Spinal cord (tissue), 10 donors: ENCODE data around the gene IRF6. TPM values are rescaled to one million over a fixed set of nuclear protein-coding genes. Genes with fewer than 3 reads are reported as not detected.
A peak's percentile ranks its signal among the peaks of the same experiment; 100 is the strongest.

Source experiments
- DNase-seq, 6 donors: peaks; one replicate each; pipeline versions ENCODE4 v3.0.0 to v3.0.0-alpha.2; 2013 to 2015; ENCODE audit warnings: low spot score in 6 of 6, low read depth in 4 of 6
- H3K27ac ChIP-seq: one replicate; pipeline ENCODE4 v1.5.1; 2013; ENCODE audit warnings: low read depth, low read length, control low read depth
- H3K27me3 ChIP-seq: one replicate; pipeline ENCODE4 v1.6.1; 2013; ENCODE audit warnings: low read length; ENCODE audit not compliant: control insufficient read depth, insufficient read depth
- H3K36me3 ChIP-seq: one replicate; pipeline ENCODE4 v1.6.1; 2013; ENCODE audit warnings: low read length; ENCODE audit not compliant: control insufficient read depth, insufficient read depth
- H3K4me1 ChIP-seq: one replicate; pipeline ENCODE4 v1.6.1; 2013; ENCODE audit warnings: low read length; ENCODE audit not compliant: control insufficient read depth, insufficient read depth
- H3K4me3 ChIP-seq: one replicate; pipeline ENCODE4 v1.5.1; 2013; ENCODE audit warnings: low read depth, low read length, control low read depth
- H3K9me3 ChIP-seq: one replicate; pipeline ENCODE4 v1.6.1; 2013; ENCODE audit warnings: low read length; ENCODE audit not compliant: control insufficient read depth, insufficient read depth
- WGBS: methylation state at CpG from one replicate; pipeline ENCODE4 v1.1.5; 2013; ENCODE audit warnings: missing lambda C conversion rate; ENCODE audit not compliant: insufficient coverage; 5-methylcytosine and 5-hydroxymethylcytosine counted together
- polyA plus RNA-seq, 2 donors: library from polyadenylated mRNA; unstranded; fragments of 120-200 nt; gene quantifications; one replicate each; pipeline ENCODE4 v1.2.1, GENCODE V29; 2013; ENCODE audit not compliant: insufficient read length in 2 of 2
- total RNA-seq, 2 donors: library from RNA; depleted of rRNA in 1 of 2; stranded (reverse); fragments of 120-200 nt in 1 of 2; fragments of >200 nt in 1 of 2; gene quantifications; one replicate each; pipeline versions ENCODE4 v1.2.3 to v1.2.4, GENCODE V29; 2013 to 2014
- donor health status: healthy.

IRF6 gene
- total and polyA plus RNA-seq, 4 donors, result 0.99 to 2.8 (median 1.2) TPM

DNA sequence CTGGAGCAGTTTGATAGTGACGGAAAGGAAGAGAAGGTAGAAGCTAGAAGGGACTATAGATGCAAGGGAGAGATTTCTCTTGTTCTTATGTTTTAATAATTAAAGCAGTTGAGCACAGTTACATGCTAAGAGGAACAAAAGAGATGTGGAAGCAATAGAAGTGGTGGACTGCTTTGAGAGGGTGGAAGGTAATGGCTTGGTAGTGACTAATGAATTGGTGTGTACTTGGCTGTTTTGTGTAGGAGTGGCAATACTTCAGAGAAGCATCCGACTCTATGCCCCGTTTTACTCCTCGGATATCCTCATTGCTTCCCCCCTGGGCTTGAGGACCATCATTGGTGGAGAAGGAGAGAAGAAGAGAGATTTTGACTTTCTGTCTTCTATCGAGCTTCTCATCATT lies 34.7 kb upstream of the IRF6 start:
- H3K36me3 ChIP-seq, result peaks cover 28% of the 10 kb centered on the region
- no peaks in the 10 kb centered on the region for H3K9me3 ChIP-seq
- H3K27me3 ChIP-seq, result no peaks in the 10 kb centered on the region
- no peak overlapping the region for H3K27ac ChIP-seq
- H3K4me1 ChIP-seq, result peaks cover under 1% of the 10 kb centered on the region
- DNase-seq, result no peak
- WGBS, result 97% methylated on average over 5 of the region's 5 CpGs
- H3K4me3 ChIP-seq, result no peak overlapping the region

DNA sequence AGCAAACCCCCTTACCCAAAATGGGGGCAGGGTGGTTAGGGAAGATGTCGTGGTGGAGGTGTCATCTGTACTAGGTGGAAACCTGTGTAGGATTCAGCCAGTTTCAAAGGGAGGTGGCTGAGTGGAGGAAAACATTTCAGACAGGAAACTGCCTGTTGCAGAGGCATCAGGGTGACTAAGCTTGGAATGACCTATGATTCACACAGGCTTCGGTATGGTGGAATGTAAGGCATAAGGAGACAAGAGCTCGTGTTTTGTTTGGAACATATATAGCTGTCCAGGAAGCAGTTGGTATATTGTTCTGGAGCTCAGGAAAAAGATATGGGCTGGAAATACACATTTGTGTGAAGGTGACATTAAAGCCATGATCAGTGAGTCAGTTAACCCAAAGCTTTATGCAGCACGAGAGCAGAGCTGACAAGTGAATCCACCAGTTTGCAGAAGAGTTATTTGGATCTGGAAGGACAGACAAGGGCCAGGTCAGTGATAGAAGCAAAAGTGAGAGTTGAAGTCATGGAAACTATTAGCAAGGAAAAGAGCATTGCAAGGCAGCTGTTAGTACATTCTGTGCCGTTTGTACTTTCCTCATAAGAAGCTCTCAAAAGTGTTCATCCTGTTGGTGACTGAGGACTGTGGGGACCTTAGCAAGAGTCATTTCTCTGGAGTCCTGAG lies 34.1 kb upstream of the IRF6 start:
- no peaks in the 10 kb centered on the region for H3K9me3 ChIP-seq
- no peak overlapping the region for H3K27ac ChIP-seq
- no peak for DNase-seq
- no peak overlapping the region for H3K4me3 ChIP-seq
- WGBS, result 80% methylated on average over 4 of the region's 5 CpGs
- no peaks in the 10 kb centered on the region for H3K27me3 ChIP-seq
- H3K4me1 ChIP-seq, result no peaks in the 10 kb centered on the region
- H3K36me3 ChIP-seq, result peaks cover 28% of the 10 kb centered on the region

DNA sequence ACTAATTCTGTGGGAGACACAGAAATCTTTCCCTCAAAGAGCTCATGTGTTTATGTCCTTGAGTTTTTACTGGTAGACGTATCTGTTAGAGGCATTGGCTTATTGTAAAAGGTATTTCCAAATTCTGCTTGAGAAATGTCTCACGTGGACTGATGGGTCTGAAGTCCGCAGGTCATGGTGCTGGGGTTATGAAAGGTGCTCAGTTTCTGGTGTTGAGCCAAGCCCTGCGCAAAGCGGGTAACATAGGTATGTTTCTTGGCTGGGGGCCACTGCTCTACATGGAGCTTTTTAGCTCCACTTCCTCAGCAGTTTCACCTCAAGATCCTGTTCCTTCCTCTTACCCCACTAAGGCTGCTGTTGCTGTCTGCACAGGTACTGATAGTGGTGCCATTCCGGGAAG lies 32.6 kb upstream of the IRF6 start:
- H3K9me3 ChIP-seq, result no peaks in the 10 kb centered on the region
- WGBS, result 100% methylated on average over 4 of the region's 6 CpGs
- peaks cover 28% of the 10 kb centered on the region for H3K36me3 ChIP-seq
- no peak for DNase-seq
- no peaks in the 10 kb centered on the region for H3K4me1 ChIP-seq
- H3K27ac ChIP-seq, result no peak overlapping the region
- H3K4me3 ChIP-seq, result no peak overlapping the region
- no peaks in the 10 kb centered on the region for H3K27me3 ChIP-seq

DNA sequence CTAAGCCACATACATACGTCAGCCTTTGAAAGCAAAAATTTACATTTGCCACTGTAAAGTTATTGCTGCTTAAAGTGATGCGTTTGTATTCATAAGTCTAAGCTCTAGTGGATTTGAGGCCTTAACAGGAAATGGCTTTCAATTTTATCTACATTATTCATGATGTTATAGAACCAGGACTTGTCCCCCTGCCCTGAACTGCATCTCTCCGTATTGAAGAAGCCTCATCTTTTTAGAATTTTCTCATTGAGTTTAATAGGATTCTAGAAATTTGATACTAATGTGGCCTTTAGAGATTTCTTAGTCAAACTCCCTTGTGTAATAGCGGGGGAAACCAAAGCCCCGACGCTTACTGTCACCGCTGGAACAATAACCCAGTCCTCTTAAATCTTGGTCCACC lies 31.7 kb upstream of the IRF6 start:
- WGBS, result no CpG with 5 or more reads among the region's 7 CpGs
- H3K27me3 ChIP-seq, result no peaks in the 10 kb centered on the region
- H3K4me1 ChIP-seq, result no peaks in the 10 kb centered on the region
- peaks cover 27% of the 10 kb centered on the region for H3K36me3 ChIP-seq
- H3K27ac ChIP-seq, result no peak overlapping the region
- no peak for DNase-seq
- H3K4me3 ChIP-seq, result no peak overlapping the region
- H3K9me3 ChIP-seq, result no peaks in the 10 kb centered on the region

DNA sequence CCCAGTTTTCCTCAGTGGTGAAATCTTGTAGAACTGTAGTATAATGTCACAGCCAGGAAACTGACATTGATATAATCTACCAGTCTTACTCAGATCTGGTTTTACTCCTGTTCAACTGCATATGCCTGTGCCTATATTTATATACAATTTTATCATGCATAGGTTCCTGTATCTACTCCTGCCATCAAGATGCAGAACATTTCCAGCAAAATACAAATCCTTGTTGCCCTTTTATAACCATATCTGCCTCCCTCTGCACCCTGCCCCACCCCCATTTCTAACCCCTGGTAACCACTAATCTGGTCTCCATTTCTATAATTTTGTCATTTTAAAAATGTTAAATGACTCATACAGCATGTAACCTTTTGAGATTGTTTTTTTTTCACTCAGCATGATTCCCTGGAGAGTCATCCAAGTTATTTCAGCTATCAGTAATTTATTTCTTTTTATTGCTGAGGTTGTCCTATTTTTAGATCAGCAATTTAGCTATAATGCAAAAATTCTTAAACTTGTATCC lies 29.9 kb upstream of the IRF6 start:
- no peak for DNase-seq
- H3K27ac ChIP-seq, result no peak overlapping the region
- H3K4me3 ChIP-seq, result no peak overlapping the region
- H3K4me1 ChIP-seq, result no peaks in the 10 kb centered on the region
- no peaks in the 10 kb centered on the region for H3K27me3 ChIP-seq
- H3K9me3 ChIP-seq, result no peaks in the 10 kb centered on the region
- peaks cover 27% of the 10 kb centered on the region for H3K36me3 ChIP-seq

DNA sequence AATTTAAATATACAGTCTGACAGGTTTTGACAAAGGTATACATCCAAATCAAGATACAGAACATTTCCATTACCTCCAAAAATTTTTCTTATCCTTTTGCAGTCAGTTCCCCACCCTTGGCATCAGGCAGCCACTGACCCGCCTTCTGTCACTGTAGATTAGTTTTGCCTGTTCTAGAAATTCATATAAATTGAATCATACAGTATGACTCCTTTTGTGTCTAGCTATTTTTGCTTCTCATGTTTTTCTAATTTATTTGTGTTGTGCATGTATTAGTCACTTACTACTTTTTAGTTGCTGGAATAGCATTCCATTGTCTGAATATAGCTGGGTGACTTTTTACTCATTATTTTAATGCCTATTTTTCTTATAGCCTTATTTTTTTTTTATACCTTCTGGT lies 25.7 kb upstream of the IRF6 start:
- DNase-seq, result no peak

DNA sequence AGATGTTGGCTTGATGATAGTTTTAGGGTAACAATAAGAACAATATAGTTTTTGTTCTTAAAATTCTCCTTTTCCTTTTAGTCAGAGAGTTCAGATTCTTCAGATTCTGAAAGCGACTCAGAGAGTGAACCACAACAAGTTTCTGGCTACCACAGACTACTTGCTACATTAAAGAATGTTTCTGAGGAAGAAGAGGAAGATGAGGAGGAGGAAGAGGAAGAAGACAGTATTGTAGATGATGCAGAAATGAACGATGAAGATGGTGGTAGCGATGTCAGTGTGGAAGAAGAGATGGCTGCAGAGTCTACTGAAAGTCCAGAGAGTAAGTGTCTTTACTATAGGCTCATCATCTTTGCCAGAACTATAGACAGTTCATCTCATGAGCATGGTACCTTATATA lies 24.8 kb upstream of the IRF6 start:
- DNase-seq, result no peak
- WGBS, result 100% methylated on average over 2 of the region's 3 CpGs
- H3K36me3 ChIP-seq, result peaks cover 12% of the 10 kb centered on the region

More for the DNA sequence above, 25.7 kb upstream of the IRF6 start:
- Histone ChIP-seq H3K36me3 (peaks cover 12% of the 10 kb centered on the region), H3K4me3 (no peak overlapping the region), H3K27me3 (no peaks in the 10 kb centered on the region), H3K27ac (no peak overlapping the region), H3K4me1 (peaks cover 18% of the 10 kb centered on the region), H3K9me3 (no peaks in the 10 kb centered on the region)
- no CpG with 5 or more reads among the region's 1 CpG for WGBS

DNA sequence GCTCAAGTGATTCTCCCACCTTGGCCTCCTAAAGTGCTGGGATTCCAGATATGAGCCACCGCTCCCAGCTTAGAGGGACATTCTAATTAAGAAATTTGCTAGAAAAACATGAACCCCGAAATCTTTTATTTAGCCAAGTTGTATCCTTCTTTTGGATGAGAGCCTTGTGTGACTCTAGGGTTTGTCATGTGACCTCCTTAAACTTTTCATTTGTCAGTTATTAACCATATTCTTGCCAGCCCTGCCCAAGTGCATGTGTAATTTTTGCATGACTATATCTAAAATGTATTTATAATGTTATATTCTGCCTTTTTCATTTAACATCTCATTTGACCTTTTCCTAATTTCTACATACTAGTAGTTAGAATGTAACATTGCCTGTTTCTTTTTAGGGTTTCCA lies 23.8 kb upstream of the IRF6 start:
- Histone ChIP-seq H3K36me3 (peaks cover 12% of the 10 kb centered on the region), H3K9me3 (no peaks in the 10 kb centered on the region), H3K27ac (no peak overlapping the region), H3K27me3 (no peaks in the 10 kb centered on the region), H3K4me3 (no peak overlapping the region), H3K4me1 (peaks cover 18% of the 10 kb centered on the region)
- DNase-seq, result no peak
- 100% methylated on average over 1 of the region's 2 CpGs for WGBS

More for the DNA sequence above, 24.8 kb upstream of the IRF6 start:
- H3K27ac ChIP-seq, result no peak overlapping the region
- peaks cover 18% of the 10 kb centered on the region for H3K4me1 ChIP-seq
- H3K4me3 ChIP-seq, result no peak overlapping the region
- no peaks in the 10 kb centered on the region for H3K27me3 ChIP-seq
- H3K9me3 ChIP-seq, result no peaks in the 10 kb centered on the region

DNA sequence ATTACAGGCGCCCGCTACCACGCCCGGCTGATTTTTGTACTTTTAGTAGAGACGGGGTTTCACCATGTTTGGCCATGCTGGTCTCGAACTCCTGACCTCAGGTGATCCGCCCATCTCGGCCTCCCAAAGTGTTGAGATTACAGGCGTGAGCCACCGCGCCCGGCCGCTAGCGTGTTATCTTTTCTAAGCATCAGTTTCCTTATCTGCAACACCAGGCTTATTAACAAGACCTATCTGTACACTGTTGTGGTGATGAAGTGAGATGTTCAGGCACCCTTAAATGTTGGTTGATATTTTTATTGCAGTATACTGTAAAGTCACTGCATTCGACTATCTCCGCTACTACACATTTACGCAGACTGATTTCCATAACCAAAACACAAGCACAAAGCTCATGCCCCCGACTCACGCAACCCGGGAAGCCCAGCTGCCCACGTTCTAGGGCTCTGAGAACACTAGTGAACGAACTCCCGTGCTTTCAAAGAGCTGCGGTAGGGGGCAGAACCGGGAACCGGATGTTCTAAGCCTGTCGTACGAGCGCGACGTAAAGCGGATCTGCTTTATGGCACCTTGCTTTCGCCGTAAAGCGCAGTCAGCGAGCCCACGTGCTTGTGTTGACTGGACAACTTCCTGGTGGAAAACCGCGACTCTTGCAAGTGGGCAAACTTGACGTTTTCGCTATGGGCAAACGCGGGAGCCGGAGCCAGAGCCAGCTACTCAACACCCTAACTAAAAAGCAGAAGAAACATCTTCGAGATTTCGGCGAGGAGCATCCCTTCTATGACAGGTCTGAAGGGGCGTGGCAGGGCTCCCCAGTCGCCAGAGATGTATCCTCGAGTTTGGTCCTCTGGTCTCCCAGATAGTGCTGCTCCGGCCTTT lies 21.7 kb upstream of the IRF6 start, which contains the start of gene UTP25:
Gene UTP25 (plus strand): TSS at position 589 of the 879 bp plus-strand sequence. CDS start 92 bp downstream, at position 681.
- Histone ChIP-seq H3K4me1 (peaks cover 18% of the 10 kb centered on the region), H3K4me3 (peak within 1 kb of the TSS; percentile 86), H3K36me3 (peaks cover 4% of the 10 kb centered on the region), H3K27me3 (no peaks in the 10 kb centered on the region), H3K27ac (peak within 1 kb of the TSS; percentile 11), H3K9me3 (no peaks in the 10 kb centered on the region)
- WGBS, result 13% methylated on average over 43 of the region's 51 CpGs
- DNase-seq, result peak; percentile 90 to 99 (median 94)
